HG02870 (cell line): Measurements from ENCODE around the gene TCEA3.

Source experiments
- ATAC-seq: cut with Tn5 transposase; IDR thresholded peaks from one replicate; pipeline ENCODE4 v1.9.1; 2021; ENCODE audit warnings: mild to moderate bottlenecking, moderate library complexity; ENCODE audit not compliant: unreplicated experiment

TCEA3 gene

DNA sequence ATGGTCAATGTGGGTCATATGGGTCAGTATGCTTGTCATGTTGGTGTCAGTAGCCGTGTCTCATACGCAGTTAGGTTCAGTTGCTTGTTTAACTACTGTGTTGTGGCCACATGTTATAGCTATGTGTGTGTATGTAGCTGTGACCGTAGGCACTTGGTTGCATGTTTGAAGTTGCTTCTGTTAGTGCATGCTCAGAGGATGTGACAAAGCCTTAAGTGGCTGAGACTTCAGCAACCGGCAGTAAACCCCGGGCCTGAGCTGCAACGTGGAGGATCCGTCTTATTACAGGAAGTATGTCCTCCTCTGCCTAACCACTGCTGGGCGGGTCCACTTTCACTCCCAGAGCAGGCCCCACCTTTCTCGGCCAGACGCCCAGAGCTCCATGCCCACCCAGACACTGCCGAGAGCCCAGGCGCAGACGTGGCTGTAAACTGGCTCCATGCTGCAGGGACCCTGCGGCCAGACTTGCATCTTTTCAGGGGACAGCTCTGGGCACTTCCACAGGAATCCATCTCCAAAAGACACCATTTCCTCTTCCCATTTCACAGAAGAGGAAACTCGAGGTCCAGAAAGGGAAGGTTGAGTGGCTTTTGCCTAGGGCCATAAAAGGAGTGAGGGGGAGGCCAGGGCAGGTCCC, 2.2 kb downstream of the TCEA3 start:
- ATAC-seq = no peak

DNA sequence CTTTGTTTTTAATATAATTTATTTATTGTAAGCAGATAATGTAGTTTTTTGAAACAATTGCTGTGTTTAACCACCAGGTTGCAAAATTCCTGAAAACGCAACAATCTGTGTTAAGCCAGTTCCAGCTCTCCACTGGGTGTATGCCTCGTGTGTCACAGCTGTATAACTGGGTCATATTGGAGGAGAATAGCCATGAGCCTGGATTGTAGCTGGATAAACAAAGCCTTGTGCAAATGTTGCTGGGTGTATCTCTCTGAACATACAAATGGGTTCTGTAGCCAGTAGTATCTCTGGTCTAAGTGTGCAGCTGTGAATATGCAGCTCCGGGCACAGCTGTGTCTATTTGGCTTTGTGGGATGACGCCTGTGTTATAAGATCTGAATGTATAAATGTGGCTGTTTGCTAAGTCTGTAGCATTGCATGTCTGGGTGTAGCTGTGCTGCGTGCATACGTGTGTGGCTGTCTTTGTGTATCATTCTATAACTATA, 2.8 kb downstream of the TCEA3 start:
- no peak for ATAC-seq

DNA sequence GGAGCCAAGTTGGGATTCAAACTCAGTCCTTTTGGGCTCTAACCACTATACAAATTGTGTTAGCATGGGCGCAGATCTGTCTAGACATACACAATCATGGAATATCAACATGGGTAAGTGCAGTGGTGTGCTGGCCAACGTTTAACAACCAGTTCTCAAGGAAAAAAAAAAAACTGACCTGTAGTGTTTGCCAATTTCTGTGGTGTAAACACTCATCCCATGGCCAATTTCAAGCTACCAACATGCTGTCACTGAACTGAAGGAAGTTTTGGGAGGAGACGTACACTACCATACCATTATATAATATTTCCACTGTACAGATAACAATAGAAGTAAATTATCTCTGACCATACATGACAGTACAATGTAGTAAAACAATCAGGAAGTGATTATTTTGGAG, 3.2 kb downstream of the TCEA3 start:
- no peak for ATAC-seq

DNA sequence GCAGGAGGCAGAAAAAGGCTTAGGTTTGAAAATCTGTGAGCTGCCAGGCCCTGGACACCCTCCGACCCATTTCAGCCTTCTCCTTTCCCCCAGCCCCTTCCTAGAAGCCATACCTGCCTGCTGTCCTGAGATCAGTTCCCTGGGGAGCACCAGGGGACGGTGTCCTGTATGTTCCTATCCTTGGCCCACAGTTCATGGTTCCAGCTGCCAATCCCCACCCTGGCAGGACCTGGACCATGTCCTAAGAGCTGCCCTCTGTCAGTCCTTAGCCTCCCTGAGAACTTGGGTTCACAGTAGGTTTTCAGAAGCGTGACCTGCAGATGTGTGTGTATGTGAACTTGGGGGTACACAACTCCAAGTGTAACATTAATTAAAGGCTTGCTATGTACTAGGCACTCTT, 3.8 kb downstream of the TCEA3 start:
- ATAC-seq = no peak

DNA sequence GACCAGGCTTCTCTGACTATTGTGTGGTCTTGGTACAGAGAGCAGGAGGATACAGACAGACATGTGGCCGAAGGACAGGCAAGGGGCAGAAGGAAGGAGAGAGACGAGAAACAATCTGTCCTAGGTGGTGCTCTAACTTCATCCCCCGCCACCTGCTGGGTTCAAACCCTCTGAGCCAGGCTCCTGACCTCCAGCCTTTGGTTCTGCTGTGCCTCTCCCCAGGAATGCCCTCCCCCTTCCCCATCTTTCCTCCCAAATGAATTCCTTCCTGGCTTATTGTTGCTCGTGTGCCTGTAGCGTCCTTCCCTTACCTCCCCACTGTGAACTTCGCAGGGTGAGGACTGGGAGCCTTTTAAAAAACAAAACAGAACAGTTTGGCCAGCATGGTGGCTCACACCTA, 5.4 kb downstream of the TCEA3 start:
- ATAC-seq = no peak

DNA sequence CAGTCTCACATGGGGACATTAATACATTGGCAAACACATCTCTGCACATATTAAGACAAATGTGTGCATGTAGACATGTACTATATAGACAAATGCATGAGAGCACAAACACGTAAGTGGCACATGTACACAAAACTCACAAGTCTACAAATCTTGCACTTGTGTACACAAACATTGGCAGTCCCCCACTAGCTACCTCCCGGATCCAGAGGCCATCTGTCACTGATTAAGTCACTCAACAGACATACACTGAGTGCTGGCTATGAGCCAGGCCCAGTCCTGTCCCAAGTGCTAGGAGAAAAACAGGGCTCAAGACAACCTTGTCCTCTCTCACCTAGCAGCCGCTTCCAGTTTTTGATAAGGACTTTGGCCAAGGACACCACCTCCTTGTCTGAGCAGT, 7.0 kb downstream of the TCEA3 start:
- ATAC-seq = no peak

DNA sequence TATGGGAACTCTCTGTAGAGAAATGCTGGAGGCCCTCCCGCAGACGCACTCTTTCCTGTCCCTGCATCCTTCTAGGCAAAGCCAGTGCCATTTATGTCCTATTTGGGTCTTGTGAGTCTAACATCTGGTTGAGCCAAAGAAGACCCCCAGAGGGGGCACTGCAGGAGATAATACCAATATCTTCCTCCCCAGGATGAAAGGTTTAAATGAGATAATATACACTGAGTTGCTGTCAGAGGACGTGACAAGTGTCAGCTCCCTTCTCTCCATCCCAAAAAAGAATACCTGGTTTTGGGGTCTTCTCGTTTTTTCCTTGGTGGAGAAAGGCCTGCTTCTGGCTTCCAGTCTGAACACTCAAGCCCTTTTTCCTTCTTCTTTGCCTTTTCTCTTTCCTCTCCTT, 7.6 kb downstream of the TCEA3 start:
- ATAC-seq = no peak

DNA sequence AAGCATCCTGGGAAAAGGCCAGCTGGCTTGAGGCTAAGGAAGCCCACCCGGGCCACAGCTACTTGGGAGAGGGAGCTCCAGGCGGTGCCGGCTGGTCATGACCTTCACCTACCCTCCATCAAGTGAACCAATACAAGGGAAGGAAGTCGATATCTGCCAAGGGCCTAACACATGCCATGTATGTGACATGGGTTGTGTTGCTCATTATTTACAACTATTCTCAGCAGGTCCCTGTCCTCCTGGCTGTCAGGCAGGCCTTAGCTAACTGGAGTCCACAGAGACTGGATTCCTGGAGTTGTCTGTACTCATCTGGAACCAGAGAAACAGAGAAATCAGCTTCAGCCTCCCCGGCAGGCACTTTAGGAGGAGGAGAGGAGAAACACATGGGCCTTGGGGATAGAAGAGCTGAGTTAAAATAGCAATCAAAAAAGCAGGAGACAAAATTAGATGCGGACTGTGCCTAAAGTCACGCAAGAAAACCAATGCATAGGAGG, 15.7 kb downstream of the TCEA3 start:
- ATAC-seq = no peak

DNA sequence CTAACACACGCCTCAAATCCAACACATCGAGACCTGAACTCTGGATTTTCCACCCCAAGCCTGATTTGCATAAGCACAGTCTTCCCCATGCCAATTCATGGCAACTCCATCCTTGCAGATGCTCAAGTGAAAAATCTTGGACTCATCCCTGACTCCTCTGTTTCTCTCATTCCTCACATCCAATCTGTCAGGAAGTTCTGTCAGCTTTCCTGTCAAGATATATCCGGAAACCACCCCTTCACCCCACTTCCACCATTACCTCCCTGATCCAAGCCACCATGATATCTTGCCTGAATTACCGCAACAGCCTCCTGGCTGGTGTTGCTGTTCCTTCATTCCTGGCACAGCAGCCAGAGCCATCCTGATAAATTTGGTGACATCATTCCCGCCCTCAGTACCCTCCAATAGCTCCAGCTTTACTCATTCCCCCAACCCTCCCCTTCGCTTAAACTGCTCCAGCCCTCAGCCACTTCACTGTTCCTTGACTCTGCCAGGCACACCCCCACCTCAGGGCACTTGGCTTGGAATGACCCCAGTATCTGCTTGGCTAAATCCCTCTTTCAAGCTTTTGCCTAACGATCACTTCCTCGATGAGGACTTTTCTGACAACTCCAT, 17.4 kb downstream of the TCEA3 start:
- no peak for ATAC-seq

DNA sequence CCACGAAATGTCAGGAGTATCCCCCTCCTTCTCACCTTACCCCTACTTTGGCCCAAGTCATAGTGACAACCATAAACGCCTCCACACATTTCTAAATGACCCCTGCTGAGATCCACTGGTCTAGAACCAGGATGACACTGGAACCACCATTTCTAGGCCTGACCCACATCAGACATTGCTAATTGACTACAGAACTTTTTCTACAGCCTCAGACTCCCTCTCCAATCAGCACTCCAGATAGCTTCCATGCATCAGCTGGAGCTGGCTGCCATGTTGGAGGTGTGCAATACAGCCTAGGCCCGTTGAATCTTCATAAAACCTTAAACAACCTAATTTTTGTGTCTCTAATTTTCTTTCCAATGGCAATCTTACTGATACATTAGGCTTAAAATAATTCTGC, 18.6 kb downstream of the TCEA3 start:
- no peak for ATAC-seq

DNA sequence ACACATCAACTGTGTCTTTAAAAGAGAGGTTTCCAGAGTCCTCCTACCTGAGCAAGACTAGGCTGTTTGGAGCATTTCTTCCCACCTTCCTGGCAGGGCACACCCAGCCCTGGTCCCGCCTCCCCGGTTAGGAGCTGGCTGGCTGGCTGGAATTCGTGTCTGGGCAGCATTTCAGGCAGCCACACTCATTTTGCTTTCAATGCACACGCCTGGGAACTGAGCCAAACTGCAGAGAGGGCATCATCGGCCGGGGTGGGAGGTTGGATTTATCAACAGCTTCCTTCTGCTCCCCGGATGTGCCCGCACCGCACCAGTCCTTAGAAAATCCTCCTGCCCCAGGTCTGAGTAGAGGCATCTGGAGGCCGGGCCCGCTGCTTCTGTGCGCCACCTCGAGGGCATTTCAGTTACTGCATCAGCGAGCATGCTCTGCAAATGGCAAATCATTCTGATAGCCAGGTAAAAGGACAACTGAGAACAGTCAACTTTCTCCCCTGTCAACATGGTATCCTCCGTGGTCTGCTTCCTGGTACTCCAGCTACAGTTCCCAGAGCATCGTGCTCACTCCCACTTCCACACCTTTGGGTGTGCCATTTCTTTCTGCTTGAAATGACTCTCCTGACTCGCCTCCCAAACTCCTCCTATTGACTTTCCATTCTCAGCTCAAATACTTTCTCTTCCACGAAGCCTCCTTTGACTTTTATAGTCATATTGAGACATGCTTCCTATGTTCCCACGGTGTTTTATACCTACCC, 20.6 kb downstream of the TCEA3 start:
- ATAC-seq = no peak

DNA sequence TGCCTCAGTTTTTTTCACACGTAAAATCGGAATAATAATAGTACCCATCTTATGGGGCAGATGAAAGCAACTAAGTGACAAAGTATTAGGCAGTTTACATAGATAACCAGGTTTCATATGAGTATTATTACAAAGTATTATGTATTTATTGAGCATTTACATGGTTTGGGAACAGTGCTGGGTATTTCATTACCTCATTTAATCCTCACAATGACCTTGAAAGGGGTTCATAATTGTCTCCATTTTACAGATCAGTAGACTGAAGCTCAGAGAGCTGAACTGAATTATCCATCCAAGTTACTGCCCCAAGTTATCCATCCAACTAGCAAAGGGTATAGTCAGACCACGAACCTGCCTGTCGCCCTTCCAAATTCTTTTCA, 21.2 kb downstream of the TCEA3 start:
- ATAC-seq = no peak

DNA sequence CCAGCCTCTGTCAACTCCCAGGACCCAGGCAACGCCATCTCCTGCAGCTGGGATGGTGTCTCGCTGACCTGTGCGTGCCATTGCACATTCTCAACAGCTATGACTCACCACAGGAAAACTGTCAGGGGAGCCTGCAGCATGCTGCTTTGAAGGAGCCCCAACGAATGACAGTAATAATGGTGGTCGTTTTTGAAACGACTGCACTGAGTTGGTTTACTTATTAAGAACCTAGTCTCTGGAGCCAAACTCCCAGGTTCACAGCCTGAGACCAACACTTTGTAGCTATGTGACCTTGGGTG, 21.6 kb downstream of the TCEA3 start:
- no peak for ATAC-seq

DNA sequence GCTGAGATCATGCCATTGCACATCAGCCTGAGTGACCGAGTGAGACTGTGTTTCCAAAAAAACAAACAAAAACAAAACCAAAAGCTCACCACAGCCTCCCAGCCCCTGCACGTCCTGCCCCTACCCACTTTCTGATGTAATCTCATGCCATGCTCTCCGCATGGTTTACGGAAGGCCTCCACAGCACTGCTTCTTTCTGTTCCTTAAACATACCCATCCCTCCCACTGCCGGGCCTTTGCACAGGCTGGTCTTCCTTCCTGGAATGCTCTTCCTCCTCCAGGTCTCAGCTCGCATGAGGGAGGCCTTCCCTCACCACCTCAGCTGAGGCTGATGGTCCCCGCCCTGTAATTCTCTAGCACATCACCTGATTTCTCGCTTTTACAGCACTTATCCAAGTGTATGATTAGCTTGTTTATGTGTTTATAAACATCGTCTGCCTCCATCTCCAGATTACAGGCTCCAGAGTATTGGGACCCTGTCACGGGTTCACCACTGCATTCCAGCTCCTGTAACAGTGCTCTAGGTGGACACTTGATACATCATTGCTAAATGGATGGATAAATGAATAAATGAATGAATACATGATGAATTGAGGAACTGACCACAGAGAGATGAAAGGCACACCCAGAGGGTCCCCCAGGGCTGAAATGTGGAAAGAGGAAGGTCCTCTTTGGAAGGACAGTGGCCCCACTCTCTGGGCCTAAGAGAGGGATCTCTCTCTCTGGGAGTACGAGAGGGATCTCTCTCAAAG, 22.1 kb downstream of the TCEA3 start:
- ATAC-seq = no peak

DNA sequence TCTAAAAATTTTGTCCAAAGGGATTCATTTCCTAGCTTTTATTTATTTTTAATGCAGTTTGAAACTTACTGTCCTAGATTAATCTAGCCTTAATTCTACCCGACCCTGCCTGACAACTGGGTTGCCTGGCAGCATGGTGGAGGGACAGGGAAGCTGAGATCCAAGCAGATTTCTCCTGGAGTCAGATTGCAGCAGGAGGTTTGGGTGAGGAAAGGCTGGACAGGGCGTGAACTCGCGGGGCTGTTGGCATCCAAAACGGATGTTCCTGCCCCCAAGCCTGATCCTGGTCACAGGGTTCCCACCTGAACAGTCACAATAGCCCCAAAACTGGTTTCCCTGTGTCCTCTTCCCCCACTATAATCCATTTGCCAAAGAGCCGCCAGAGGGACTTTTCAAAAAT, 23.2 kb downstream of the TCEA3 start:
- no peak for ATAC-seq

DNA sequence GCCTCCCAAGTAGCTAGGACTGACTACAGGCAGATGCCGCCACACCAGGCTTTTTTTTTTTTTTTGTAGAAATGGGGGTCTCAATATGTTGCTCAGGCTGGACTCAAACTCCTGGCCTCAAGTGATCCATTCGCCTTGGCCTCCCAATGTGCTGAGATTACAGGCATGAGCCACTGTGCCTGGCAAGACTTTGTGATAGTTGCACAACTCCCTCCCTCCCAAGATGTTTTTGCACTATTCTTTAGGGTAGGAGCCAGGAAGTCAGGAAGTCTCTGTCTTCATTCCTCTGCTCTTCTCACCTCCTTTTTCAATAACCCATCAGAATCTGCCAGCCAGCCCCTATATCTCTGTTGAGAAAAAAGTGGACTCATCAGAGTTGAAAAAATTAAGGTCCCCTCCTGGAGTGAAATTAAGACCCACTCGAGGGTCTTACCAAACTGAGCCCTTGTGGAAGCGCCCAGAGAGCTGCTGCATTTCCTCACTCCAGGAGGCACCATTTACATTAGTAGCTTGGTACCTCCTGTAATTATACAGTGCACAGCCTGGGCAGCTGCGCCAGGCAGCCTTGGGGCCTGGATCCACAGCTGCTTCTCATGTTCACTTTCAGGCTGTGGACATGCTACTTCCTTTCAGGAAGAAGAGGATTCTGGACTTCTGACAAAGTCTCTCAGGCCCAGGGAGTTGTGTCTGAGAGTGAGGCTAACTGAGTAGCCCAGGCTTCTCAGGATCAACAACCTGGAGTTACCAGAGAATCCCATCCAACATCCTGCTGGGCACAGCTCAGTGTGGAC, 24.0 kb downstream of the TCEA3 start:
- ATAC-seq = no peak

DNA sequence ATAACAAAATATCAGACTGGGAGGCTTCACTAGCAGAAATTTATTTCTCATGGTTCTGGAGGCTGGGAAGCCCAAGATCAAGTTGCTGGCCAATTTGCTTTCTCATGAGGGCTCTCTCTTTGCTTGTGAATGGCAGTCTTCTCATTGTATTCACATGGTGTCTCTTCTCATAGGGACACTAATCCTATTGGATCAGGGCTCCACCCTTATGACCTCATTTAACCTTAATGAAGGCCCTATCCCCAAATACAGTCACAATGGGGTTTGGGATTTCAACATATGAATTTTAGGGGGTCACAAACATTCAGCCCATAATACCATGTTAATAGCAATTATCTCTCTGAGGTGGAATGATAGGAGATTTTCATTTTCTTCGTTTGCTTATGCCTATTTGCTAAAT, 25.3 kb downstream of the TCEA3 start:
- ATAC-seq = no peak

DNA sequence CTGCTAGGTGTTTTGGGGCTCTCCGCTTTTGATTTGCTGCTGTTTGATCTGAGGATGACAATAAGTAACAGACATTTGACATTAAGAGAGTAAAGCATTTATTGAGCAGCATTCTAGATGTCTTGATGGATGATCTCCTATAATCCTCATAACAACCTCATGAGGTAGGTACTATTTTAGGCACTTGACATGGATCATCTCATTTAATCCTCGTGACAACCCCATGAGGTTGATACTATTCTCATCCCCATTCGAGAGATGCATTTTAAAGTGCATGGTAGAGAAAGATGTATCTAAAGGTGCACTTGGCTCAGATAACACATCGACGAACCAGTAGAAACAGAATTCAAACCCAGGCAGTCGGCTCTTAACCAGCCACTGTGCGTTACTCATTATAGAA, 26.6 kb downstream of the TCEA3 start:
- no peak for ATAC-seq

DNA sequence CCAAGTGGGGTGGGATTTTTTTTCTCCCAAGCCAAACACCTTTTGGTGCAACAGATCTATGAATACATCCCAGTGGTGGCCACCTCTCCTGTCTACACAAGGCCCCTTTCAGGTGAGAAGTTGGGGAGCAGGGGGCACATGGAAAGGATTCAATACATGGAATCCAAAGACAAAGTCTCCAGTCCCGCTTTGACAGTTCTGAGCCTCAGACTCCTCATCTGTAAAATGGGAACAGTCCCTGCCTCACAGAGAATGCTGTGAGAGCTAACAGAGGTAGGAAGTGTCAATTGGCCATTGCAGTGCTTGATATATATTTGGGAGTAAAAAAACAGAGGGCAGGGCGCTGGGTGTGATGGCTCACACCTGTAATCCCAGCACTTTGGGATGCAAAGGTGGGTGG, 28.2 kb downstream of the TCEA3 start:
- no peak for ATAC-seq

DNA sequence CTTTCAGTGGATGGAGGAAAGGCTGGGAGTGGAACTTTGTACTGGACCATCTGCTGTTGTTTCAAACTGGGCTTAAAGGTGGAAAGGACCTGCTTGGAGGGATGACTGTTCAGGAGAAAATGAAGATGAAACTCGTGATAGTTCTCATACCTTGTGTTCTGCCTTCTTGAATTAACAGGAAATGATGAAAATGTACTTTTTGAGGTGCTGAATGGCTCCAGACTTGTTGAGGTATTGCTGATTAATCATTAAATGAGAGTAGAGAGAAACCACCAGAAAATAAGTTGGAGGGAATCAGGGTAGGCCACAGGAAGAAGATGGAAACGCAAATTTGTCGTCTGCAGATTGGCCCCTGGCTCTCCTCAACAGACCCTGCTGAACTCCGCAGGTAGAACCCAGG, 28.7 kb downstream of the TCEA3 start:
- no peak for ATAC-seq

DNA sequence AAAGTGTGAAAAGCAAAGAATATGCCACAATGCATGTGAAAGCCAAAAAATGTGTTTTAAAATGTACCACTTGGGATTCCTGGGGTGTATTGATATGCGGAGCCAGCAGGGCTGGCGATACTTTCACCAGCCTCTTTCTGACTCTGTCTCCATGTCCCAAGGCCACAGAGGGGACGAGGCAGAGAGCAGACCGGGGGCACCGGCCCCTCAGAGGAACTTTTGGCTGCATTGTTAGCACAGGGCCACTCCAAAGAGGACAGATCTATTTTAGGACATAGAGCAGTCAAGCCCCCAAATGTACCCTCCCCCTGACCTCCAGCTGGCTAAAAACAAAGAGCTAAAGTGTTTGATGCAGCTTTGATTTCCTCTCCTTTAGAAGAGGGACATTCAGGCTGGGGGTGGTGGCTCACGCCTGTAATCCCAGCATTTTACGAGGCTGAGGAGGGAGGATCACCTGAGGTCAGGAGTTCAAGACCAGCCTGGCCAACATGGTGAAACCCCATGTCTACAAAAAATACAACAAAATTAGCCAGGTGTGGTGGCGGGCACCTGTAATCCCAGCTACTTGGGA, 29.3 kb downstream of the TCEA3 start:
- ATAC-seq = no peak
